HG03521 (cell line): Measurements from ENCODE around the gene BTNL3.

ENCODE experiments used
- ATAC-seq: cut with Tn5 transposase; IDR thresholded peaks from one replicate; pipeline ENCODE4 v1.9.1; 2021; ENCODE audit warnings: mild to moderate bottlenecking, moderate library complexity; ENCODE audit not compliant: unreplicated experiment

Gene BTNL3

DNA sequence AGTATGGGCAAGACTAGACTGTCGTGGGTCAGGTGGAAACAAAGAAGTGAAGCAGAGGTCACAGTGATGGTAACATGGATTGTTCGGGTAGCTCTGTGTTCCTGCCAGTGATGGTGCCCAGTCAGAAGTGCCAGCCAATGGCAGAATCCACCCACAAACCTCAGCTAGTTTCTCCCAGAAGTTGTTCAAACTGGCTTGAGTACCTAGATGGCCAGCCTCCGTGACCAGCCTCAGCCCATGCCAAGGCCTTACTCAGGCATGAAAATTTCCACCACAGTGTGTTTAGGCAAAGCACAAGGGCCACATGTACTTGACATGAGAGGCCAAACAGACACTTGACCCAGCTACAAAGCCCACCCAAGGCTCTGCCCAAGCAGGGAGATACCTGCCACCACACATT lies 32.0 kb downstream of the BTNL3 start:
- ATAC-seq, result no peak

DNA sequence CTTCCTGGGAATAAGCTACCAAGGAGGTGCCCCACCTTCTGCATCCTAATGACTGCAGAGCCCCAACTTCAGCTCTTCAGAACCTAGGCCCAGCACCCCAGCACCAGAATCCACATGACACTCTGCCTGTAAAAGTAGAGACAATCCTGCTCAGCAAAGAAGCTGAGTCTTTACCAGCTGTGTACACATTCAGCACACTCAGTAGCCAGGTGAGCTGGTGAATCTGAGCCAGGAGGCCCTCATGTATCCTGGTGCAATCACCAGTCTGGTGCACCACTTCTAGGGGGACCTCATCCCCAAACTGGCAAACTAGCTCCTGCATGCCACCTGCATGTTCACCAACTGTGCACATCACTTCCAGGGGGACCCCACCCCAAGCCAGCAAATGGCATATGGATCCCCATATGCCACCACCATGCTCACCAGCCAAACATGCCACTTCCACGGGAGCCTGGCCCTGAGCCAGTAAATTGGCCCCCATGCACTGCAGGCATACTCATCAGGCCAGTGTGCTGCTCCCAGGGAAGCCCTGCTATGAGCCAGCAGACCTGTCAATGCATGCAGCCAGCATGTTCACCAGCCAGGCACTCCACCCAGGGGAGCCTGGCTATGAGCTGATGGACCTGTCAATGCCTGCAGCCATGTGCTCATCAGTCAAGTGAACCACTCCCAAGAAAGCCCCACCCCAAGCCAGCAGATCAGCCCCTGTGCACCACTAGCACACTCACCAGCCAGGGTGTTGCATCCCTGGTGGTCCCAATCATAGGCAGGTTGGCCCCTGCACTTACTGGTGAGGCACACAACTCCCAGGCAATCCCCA lies 35.8 kb downstream of the BTNL3 start:
- no peak for ATAC-seq

DNA sequence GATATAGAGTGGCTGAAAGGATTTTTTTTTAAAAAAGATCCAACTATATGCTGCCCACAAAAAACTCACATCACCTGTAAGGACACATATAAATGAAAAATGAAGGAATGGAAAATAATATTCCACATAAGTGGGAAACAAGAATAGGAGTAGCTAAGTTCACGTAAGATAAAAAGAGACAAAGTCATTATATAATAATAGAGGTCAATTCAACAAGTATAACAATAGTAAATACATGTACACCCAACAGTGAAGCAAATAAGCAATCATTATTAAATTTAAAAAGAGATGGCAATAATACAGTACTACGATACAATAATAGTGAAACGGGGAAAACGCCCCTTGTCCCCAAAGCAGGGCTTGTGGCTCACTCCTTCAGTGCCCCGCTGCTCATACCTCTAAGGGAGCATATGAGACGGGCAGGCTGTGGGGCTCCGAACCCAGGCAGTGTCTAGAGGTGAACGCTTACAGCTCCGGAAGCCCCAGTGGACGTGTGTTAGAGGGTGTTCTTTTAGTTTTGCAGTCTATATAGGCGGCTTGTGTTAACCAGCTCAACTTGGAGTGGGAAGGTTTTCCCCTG lies 38.9 kb downstream of the BTNL3 start:
- ATAC-seq, result no peak

DNA sequence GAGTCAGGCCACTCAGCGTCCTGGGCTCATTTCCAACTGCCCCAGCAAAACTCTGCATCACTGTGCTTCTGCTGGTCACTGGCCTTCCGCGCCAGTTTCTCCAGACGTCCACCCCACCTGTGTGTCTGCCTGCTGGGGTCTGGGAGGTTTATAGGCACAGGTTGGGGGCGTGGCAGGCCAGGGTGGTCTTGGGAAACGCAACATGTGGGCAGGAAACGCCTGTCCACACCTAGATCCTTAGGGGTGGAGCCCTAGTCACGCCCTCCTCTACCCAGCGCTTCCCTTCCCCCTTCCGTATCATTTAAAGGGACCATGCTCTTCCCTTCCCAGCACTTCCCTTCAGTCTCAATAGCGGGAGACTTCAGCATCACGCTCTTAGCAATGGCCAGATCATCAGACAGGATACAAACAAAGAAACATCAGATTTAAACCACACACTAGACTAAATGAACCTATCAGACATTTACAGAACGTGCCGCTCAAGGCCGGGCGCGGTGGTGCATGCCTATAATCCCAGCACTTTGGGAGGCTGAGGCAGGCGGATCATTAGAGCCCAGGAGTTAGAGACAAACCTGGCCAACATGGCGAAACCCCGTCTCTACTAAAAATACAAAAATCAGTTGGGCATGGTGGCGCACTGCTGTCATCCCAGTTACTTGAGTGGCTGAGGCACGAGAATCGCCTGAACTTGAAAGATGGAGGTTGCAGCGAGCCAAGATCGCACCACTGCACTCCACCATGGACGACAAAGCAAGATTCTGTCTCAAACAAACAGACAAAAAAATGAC lies 39.6 kb downstream of the BTNL3 start:
- no peak for ATAC-seq

DNA sequence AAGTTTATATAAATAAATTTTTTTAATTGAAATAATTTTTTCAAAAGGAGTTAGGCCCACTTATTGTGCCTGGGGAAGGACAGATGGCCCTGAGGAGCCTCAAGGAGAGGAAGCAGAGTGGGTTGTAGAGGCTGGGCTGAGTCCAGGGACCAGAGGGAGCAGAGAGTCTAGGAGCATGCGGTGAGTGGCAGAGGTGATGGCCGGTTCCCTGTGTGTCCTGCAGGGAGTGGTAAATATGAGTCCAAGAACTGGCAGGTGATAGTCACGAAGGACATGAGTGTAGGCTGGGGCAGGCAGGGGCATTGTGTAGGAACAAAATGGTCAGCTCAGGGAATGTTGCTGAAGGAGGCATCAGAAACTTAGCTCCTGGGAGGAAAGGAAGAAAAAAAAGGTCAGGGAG lies 43.1 kb downstream of the BTNL3 start:
- ATAC-seq, result no peak

DNA sequence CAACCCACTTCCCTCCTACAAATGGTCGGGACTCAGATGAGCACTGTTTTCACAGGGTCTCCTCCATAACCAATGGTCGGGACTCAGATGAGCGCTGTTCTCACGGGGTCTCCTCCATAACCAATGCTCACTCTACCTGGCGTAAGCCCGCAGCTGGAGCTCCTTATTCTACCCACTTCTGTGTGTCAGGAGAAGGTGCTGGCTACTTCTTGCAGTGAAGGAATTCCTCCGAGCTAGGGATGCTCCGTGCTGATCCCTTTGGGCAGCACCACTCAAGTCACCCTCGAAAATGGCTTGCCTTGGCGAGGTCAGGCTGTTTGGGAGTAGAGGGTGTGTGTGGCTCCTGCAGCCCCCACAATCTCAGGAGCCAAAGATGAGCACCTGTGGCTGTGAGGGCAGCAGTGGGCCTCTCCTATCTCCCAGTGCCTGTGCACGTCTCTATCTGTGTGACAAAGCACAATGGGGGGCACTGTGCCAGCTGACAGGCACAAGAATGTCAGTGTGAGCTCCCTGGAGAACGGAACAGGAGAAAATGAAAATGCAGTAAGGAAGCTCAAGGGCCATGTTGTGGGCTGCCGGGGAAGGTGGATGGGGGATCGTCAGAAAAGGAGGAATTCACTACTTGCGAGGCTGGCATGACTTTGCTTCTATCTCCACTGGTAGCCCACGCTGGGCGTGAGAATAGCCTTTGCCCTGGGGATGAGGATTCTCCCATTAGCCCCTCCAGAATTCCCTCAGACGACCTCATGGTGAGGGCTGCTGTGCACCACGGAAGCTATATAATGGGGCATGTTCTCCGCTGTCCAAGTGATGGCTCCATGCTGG lies 47.6 kb downstream of the BTNL3 start:
- ATAC-seq, result no peak

DNA sequence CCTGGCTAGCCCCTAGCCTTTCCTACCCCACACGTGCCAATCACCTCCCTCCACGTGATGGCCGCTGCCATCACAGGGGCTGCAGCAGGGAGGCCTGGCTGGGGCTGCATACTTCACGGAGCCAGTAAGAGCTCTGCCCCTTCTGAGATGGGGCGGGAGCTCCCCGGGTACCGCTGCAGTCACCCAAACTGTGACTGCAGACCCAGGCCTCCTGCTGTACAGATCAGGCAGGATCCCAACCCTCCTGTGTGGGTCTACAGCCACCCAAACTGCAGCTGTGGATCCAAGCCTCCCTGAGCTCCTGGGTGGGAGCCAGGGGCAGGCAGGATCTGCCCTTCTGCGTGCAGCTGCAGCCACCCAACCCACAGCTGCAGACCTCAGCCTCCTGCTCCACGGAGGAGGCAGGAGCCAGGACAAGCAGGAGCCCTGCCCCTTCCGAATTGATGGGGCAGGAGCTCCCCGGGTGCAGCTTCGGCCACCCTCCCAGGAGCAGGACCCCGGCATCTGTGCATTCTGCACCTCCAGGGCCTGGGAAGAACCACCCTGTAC lies 48.2 kb downstream of the BTNL3 start:
- no peak for ATAC-seq

DNA sequence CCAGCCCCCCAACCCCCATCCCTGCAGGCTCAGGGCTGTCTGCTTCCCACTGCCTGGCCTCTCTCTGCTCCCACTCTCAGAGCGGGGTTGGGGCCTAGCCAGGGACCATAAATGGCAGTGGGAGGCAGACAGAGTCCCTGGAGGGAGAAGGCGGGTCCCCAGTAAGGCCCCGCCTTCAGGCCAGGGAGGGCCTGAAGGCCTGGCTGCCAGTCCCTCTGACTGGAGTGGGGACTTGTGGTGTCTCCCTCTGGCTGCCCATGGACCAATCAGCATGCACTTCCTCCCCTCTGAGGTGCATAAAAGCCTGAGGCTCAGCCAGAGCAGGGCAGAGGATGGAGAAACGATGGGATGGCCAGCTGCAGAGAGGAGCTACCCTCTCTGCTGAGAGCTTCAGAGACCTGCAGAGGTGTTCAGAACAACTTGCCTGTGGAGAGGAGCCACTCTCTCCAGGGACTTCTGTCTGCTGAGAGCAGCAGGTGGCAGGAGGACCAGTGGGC lies 48.8 kb downstream of the BTNL3 start:
- ATAC-seq, result no peak

DNA sequence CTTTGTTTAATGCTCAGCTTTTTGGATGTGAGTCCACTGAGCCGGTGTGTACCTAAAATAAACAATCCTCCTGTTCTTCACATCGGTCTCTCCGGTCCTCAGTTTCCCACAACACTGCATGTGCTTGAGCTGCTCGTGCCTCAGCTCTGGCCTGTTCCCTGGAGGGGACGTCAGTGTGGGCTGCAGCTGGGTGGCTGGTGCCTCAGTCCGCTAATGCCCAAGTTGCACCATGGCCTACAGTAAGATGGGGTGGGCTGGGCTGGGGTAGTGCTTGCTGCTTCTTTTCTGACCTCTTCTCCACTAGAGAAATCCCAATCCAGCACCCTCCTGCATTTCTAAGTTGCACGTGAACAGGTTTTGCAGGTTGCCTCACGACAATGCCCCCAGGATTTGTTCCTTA lies 50.8 kb downstream of the BTNL3 start:
- no peak for ATAC-seq

DNA sequence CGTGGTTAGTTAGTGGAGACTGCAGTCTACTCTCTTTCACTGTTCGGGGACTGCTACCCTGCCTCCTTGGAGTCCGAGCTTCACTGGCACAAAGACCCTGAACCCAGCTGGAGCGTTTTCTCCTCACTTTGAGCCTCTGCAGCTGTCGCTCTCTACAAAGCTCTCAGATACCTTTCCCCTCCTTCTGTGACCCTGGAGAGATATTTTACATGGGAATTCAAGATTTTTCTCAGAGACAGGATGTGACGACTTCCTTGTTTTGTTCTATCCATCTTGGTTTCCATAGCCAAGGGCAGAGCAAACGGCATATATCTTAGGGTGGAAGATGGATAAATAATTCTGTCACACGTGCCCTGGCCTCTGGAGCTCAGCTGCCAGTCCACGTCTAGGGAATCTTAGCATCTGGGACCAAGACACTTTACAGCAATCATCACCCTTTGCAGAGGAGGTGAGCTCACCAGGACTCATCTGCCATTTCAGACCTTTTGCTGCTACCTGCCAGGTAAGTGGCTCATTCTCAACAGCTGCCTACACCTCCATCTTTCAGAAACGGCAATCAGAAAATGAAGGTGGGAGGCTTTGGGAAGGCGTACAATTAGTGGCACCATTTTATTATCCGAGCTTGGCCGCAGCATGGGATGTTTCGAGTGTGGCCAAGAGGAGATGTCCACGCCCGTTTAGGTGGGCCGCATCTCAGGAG lies 51.4 kb downstream of the BTNL3 start, which contains the start of gene BTNL9:
Gene BTNL9 (plus strand): TSS at position 336 of the 700 bp plus-strand sequence. CDS start 5,224 bp downstream, outside the sequence.
- no peak for ATAC-seq

DNA sequence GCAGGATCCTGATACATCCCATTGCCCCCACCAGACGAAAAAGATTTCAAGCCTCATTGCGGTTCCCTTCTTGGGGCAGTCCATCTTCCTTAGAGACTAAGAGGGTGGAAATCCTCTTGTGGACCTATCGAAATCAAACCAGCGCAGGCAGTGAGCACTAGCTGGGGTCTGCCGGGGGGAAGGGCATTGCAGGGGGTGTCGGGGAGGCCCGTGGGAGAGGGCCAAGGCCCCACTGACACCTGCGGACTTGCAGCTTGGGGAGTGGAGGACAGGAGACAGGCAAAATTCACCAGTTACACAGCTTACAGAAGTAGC lies 51.9 kb downstream of the BTNL3 start:
- no peak for ATAC-seq

DNA sequence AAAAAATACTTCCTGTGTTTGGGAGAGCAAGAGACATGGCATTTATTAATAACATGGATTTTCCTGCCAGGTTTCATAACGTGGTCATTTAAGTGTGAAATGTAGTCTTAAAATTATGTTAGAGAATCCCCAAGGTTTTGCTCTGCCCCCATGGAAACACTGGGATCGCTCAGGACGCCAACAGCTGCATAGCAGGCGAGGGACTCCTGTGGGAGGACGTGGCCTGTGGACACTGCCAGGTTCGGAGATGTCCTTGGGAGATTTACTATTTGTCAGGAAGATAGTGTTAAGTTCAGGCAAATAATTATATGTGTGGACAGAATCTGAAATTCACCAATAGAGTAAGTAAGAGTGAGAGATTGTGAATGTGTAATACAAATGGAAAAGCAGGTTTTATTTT lies 52.4 kb downstream of the BTNL3 start:
- no peak for ATAC-seq

DNA sequence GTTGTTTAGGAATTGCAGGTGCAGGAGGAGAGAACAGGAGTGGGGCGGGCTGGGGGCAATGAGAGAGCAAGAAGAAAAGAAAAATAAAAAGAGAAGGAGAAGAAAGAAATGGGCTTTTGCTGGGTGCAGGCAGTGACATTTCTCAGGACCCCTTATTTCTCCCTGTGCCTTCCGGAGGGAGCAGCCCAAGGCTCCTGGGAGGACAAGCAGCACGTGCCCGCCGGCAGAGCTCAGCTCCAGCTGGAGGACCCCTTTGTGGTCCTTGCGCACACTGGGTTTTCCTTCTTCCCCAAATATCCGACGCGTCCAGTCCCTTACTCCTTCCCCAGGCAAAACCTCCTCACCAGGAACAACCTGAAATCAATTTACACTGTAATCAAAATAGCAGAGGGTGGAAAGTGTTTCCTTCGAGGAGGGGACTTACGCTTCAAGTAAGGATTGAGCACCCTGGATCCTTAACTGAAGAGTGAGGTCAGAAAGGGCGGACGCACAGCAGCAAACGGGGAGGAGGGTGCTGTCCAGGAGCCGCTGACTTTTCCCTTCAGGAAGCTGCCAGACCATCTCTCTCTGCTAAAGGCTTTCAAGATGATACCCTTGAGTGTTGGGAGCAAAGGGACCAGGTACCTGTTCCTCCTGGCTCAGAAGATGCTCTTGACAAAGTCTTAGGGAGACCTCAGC lies 53.5 kb downstream of the BTNL3 start:
- no peak for ATAC-seq

DNA sequence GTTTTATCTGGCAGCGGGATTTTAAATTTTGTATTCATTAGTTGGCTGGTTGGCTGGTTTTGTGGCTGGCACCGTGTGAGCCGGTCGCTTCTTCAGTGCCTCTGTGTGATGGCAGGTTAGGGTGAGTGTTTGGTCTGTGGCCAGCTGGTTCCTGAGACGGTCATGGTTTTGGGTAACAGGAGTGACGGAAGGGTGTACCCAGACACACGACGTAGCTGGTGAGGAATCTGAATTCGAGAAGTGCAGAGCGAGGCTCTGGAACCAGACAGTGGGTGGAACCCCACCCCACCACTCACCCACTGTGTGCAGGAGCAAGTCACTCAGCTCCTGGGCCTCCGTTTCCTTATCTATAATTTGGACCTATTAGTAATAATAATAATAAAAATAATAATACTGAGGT lies 54.1 kb downstream of the BTNL3 start:
- ATAC-seq, result no peak

DNA sequence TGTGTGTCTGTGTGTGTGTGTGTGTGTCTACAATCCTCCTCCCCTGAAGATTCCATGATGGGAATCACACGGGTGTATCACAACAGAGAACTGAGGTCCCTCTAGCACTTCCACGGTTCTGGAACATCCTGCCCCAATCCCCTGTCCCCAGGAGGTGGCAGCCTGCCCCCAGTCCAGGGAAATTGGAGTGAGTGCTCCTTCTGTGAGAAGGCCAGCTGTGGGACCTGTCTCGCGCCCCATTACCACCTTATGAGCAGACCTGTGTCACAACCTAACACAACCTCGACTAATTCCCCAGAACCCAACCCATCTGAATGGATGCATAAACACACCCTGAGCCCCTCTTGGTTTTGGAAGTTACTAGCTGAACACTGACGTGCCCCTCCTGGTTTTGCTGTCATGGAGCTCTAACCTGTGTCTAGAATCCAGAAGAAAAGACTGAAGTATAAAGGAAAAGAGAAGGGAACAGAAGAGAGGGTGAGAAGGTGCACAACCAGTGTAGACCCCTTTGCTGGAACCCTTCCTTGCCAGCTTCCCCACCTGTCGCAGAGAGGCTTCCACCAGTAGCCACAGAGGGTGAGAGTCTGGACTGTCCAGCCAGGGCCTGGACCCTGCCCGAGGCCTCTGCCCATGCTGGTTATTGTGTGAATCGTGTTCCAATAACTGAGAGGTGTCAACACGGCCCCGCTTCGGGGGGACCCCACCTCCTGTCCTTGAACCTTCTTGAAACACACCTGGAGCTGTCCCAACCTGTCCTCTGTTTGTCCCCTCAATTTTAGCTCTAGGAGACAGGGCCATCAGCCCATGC lies 54.8 kb downstream of the BTNL3 start:
- ATAC-seq, result no peak

DNA sequence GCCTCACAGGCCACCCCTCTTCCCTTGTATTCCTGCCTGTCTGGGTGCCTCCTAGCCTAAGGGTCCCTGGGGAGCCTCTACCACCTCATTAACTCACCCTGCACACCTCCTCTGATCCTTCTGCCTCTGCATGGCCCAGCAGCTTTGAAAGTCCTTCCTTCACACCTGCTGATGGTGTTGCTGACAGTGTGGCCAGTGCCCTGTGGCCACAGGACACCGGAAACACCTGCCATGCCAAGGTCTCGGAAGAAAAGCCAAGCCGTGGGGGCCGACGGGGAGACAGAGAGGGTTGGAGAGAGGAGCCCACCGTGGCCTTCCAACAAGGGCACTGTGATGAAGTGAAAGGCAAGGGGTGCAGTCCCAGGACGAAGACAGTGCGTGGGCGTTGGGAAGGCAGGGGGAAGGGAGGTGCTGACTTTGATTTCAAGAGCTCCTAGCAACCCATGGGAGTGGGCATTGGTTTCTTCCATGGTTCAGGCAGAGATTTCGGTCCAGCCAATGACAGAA lies 55.5 kb downstream of the BTNL3 start:
- ATAC-seq, result no peak

DNA sequence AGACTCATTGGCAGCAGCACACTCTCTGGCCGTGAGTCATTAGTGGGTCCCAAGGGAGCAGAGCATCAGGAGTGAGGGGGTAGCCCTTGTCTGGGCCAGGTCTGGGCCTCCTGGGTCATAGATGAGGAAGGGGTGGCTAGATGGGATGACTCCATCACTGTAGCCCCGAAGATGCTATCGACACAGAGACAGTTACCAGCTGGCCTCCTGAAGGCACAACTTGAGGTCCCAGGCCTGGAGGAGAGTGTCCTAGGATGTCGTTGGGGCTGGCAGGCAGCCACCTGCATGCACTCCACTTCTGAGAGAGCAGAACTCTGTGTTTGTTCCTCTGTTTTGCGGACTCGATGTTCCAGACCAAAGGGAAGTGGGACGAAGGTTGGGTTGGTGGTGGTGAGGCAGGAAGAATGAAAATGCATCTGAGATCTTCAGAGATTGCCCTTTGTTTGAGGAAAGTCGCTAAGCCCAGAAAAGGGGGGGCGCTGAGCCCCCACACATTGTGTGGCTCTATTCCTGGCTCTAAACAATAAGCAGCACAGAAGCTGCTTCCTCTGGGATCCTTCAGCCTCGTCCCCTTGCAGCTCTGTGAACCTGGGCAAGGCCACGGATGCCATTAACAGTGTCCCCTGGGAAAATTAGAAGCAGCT lies 56.1 kb downstream of the BTNL3 start:
- ATAC-seq, result no peak

DNA sequence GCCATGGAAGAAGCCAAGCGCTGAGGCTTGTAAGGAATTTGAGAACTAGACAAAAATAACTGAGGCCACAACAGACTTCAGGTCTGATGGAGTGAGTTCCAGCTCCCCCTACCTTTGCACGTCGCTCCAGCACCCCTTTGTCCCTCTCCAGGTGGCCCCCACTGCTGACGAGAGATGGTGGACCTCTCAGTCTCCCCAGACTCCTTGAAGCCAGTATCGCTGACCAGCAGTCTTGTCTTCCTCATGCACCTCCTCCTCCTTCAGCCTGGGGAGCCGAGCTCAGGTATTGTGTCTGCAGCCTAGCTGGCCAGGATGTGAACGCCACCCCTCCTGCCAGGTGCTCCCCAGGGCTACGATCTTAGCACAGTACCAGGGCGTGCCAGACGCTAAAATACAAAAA lies 56.7 kb downstream of the BTNL3 start:
- no peak for ATAC-seq
